HG03025 (cell line): ENCODE results near the gene CYB5R4.
"Not testable (repeated sequence)": the region's sequence is repeated elsewhere in the genome, so short reads cannot be mapped to it uniquely, and the experiment has no call there.

Source experiments
- ATAC-seq: cut with Tn5 transposase; IDR thresholded peaks from one replicate; pipeline ENCODE4 v1.9.1; 2021; ENCODE audit warnings: mild to moderate bottlenecking, moderate library complexity; ENCODE audit not compliant: unreplicated experiment, low FRiP score

The CYB5R4 gene

DNA sequence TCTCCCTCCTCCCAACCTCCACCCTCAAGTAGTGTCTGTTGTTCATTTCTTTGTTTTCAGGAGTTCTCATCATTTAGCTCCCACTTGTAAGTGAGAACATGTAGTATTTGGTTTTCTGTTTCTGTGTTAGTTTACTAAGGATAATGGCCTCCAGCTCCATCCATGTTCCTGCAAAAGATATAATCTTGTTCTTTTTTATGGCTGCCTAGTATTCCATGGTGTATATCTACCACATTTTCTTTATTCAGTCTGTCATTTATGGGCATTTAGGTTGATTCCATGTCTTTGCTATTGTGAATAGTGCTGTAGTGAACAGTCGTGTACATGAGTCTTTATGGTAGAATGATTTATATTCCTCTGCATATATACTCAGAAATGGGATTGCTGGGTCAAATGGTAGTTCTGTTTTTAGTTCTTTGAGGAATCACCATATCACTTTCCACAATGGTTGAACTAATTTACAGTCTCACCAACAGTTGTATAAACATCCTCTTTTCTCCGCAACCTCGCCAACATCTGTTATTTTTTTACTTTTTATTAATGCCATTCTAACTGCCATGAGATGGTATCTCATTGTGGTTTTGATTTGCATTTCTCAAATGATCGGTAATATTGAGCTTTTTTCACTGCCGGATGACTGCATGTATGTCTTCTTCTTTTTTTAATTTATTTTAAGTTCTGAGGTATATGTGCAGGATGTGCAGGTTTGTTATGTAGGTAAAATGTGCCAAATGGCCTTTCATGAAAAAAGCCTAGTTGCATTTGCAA, 48.3 kb downstream of the CYB5R4 start:
- not testable (repeated sequence) for ATAC-seq

DNA sequence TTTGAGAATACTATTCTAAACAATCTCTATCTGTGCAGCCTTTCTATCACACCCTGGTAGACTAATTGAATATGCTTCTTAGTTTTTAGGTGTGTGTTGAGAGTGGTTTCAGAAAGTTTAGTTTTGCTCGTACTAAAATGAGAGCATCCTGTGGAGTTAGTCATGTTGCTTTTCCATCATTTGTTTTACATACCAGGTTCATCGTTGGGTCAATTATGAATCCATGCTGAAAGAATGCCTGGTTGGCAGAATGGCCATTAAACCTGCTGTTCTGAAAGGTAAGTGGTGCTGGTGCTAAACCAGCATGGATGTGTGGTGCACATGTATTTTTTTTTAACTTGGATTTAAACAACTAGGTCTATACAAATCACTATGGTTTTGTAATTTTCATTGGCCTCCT, 49.3 kb downstream of the CYB5R4 start:
- ATAC-seq = no peak

DNA sequence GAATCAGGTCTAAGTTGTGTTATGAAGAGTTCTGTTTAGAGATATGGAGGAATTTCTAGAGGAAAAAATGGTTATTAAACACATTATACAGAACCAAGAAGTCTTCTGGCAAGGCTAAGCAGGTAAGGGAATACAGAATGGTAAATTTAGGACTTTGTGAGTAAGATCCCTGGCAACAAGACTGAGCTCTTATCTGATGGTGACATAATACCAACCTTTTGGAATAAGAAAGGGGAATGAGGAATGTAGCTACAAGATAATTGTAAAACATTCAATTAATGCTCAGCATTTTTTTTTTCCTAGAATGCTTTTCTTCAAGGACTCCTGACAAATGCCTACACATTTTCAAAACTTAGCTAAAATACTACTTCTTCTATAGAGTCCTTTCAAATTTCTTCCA, 51.8 kb downstream of the CYB5R4 start:
- no peak for ATAC-seq

DNA sequence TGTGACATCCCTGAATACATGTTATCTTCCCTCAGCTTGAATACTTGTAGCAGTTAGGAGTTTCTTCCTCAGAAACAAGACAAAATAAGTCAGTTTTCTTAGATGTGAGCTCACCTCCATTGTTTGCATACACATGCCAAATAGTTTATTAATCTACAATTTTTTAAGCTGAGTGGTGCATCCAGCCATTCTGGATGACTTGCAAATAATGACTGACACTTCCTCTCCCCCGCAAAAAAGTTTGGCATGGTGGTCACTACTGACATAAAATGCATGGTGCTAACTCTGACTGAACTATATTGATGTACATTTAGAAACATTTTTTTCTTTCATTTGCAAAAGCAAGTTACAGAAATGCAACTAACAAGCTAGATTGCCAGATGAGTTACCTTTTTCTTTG, 55.5 kb downstream of the CYB5R4 start:
- ATAC-seq = no peak

DNA sequence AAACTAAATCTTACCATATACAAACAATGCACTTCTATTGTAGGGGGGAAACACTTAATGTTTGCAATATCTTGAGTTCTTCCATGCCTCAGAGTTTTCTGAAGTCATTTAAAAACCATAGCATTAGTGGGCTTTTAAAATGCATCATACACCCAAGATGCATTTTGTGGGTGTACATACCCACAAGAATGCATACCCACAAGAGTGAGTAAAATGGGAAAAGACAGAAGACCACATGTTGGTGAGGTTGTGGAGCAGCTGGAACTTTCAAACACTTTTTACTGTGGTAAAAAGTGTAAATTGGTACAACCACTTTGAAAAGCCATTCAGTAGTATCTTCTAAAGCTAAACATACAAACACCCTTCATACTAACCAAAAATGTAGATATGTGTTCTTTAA, 57.5 kb downstream of the CYB5R4 start:
- ATAC-seq = no peak

DNA sequence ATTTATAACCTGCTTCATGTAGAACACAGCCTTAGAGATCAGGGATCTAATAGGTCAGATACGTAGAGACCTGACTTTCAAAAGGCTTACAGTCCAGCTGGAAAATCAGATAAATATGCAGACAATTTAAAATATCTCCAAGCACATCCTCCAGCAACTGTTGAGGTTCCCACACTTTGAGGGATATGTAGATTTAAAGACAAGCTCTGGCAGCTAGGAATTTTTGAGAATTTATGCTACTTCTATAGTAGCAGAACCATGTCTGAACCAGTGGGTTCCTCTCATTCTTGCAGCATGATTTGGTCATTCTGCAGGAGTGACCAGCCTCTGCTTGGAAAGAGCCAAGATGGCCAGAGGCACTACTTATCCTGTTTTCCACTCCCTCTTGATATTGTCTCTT, 60.5 kb downstream of the CYB5R4 start:
- no peak for ATAC-seq

DNA sequence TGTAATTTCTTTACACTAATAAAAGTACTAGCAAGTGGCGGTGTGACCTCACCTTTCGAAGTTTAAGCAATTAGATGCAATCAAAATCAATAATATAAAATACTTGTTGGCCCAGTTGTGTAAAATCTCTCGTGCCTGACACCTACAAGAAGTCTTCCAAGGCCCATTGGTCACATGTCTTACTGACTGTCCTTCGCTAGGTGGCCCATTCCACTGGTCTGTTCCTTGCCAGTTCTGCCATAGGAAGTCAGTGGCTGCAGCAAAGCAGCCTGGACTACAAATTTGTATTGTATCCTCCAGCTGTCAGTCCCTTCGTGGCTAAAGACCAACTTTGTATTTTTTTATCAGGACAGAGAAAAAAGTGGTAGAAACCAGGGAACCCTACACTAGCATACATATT, 61.8 kb downstream of the CYB5R4 start:
- no peak for ATAC-seq

DNA sequence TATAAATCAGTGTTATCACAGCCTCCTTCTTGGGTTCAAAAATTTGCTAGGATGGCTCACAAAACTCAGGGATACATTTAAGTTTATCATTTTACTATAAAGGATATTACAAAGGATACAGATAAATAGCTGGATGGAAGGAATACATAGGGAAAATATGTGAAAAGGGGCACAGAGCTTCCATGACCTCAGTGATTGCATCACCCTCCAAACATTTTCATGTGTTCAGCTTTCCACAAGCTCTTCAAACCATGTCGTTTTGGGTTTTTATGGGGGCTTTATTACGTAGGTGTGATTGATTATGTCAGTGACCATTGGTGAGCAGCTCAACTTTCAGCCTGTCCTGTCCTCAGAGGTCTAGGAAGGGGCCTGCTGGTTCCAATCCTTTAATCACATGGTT, 68.0 kb downstream of the CYB5R4 start:
- ATAC-seq = no peak

DNA sequence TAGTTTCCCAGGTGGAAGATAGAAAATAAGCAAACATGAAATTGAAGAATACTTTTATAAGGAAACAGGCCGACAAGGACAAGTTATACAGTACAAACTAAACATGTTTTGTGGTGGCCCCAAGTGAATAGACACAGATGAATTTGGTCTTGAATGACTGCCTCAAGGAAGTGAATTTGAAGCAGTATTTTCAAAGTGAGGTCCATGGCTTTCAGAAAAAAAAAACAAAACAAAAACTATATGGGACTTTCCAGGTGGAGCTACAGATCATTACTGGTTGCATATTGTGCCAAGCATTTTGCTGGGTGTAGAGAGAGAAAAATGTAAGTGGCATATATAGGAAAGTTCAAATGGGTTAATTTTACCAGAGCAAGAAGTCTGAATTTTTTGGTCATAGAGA, 68.8 kb downstream of the CYB5R4 start:
- ATAC-seq = no peak

DNA sequence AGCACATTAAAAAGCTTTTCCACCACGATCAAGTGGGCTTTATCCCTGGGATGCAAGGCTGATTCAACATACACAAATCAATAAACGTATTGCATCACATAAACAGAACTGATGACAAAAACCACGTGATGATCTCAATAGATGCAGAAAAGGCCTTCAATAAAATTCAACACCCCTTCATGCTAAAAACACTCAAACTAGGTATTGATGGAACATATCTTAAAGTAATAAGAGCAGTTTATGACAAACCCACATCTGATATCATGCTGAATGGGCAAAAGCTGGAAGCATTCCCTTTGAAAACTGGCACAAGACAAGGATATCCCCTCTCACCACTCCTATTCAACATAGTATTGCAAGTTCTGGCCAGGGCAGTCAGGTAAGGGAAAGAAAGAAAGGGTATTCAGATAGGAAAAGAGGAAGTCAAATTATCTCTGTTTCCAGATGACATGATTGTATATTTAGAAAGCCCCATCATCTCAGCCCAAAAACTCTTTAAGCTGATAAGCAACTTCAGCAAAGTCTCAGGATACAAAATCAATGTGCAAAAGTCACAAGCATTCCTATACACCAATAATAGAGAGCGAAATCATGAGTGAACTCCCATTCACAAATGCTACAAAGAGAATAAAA, 86.8 kb downstream of the CYB5R4 start:
- not testable (repeated sequence) for ATAC-seq

DNA sequence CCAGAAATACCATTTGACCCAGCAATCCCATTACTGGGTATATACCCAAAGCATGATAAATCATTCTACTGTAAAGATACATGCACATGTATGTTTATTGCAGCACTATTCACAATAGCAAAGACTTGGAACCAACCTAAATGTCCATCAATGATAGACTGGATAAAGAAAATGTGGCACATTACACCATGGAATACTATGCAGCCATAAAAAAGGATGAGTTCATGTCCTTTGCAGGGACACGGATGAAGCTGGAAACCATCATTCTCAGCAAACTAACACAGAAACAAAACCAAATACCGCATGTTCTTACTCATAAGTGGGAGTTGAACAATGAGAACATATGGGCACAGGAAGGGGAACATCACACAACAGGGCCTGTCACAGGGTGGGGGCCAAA, 88.5 kb downstream of the CYB5R4 start:
- ATAC-seq = not testable (repeated sequence)

DNA sequence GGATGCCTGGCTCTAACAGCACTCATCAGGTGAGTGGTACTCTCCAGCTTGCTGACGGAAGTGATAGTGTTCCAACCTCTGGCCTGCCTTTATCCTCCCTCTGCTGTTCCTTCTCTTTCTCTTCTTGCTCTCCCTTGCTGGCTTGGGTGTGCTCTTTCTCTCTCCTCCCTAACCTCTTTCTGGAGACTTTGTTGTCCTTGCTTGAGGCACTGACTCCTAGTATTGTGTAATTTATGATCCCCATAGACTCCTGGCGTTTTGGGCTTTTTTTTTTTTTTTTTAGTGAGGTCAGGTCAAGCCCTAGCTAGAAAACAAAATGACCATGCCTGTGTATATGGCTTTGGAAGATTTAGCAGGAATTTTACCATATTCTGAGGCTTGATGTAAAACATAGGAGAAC, 89.4 kb downstream of the CYB5R4 start:
- no peak for ATAC-seq

DNA sequence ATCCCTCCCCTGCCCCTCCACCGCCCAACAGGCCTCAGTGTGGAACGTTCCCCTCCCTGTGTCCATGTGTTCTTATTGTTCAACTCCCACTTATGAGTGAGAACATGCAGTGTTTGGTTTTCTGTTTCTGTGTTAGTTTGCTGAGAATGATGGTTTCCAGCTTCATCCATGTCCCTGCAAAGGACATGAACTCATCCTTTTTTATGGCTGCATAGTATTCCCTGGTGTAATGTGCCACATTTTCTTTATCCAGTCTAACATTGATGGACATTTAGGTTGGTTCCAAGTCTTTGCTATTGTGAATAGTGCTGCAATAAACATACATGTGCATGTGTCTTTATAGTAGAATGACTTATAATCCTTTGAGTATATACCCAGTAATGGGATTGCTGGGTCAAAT, 91.9 kb downstream of the CYB5R4 start:
- ATAC-seq = not testable (repeated sequence)

DNA sequence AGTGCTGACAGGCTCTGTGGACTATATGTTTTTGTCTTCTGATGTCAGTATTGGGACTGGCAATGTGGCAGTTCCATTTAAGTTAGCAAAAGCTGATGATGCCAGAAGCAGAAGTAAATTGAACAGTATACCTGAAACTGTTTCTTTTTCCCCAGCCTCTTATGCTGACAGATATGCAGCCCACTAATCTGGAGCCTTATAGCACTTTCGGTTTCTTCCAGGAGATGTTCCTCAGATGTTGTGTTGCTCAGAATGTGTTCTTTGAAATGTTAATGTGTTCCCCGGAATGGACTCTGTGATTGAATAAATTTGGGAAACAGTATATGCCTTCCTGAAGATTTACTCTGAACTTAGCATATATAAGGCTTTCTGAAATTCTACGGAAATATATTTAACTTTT, 93.3 kb downstream of the CYB5R4 start:
- ATAC-seq = no peak

DNA sequence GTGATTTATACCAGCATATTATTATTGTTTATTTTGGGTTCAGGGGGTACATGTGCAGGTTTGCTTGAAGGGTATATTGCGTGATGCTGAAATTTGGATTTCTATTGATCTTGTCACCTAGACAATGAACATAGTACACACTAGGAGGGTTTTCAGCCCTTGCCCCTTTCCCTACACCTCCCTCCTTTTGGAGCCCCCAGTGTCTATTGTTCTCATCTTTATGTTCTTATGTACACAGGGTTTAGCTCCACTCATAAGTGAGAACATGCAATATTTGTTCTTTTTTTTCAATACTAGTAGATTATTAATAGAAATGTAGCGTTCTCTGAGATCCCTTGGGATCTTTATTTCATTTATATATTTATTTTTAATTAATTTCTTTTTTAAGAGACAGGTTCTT, 94.9 kb downstream of the CYB5R4 start:
- no peak for ATAC-seq

DNA sequence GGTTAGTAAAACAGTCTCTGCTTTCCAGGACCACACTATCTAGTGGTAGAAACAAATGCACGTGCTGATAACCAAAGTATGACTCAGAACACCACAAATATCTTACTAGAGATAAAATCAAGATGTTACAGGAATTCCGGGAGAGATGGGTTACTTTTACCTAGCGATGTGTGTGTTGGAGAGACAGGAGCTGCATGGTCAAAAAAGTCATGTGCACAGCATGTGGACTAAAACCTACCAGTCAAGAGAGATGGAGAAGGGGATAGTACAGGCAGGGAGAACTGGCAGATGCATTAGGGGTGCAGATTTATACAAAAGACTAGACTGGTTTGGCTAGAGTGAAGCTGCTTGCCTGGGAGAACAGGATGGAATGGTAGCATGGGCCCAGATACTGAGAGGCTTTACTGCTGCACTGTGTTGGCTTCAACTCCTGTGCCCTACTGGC, 98.8 kb downstream of the CYB5R4 start:
- no peak for ATAC-seq

DNA sequence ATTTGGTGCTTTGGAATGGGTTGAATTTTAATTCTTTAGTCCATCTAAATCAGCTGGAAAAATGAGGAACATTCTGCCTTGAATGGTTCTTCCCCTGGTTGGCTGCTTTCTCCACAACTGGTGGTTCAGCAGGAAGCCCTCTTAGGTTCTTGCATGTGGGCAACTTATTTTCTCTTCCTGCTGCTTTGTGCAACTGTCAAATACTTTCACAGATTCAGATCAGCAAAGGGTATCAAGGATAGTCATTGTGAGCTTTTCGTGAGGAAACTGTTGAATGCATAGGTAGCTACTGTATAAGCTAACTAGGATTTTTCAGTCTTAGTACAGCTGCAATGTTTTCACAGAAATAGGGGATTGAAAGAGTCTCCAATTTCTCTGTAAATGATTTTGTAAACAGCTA, 101.2 kb downstream of the CYB5R4 start:
- no peak for ATAC-seq

DNA sequence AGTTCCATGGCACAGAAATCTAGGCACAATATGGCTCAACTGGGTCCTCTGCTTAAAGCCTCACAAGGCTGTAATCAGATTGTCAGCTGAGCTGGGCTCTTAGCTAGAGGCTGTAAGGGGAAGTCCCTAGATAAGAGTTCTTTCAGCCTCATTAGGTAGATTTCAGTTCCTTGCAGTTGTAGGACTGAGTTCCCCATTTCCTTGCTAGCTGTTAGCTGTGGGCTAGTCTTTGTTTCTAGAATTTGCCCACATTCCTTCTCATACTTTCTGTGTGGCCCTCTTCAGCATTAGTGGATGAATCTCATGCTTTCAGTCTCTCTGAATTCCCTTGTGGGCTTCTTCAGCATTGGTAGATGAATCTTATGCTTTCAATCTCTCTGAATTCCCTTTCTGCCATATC, 103.1 kb downstream of the CYB5R4 start:
- peak; percentile 92 for ATAC-seq

DNA sequence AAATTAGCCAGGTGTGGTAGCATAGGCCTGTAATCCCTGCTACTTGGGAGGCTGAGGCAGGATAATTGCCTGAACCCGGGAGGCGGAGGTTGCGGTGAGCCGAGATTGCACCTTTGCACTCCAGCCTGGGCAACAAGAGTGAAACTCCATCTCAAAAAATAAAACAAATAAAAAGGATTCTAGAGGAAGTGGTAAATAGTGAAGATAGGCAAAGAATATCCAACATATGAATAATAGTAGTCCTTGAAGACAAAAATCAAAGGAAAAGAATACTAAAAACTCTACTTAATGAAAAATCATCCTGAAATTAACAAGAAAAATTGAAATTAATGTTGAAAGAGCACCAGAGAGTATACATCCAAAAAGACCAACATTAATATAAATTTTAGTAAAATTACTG, 107.0 kb downstream of the CYB5R4 start:
- no peak for ATAC-seq

DNA sequence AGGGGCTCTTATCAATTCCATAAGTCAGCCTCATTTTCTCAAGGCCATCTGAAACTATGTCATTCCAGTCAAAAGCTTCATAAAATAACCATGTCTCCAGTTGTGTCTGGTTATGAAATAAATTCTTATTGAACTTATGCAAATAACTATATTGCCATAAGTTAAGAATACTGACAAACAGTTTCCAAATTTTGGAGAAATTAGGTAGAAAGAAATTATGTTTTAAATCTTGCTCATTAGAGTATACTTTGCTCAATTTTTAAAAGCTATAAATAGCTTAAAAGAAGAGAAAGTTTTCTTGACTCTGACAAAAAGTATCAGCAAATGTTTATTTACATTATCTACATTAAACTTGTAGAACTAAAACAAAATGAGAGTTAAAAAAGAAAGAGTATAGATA, 111.1 kb downstream of the CYB5R4 start:
- ATAC-seq = no peak

DNA sequence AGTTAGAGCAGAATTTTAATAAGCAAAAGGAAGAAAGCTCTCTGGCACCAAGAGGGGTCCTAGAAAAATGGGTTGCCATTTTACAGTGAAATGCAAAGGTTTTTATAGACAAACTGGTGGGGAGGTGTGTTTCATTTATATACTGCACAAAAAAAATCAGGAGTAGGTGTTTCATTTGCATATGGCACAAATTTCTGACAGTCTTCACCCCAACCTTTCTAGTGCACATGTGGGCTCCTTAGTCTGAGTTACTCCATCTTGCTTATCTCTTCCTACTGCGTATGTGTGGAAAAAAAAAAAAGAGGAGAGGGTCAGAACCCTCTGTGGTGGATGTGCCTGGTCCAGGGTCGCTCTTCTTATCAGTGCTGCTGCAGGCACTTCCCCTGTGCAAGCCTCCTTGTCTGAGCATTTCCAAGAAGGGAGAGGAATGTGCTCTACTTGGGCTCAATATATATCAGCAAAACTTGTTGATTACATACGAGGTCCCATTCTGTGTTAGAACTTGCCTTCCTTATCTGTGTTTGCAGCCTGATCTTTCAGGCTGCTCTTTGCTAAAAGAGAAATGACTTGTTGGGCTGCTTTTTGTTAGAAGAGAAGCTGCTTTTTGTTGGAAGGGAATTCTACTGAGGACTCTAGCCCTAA, 115.0 kb downstream of the CYB5R4 start:
- ATAC-seq = no peak
